ENCODE results near the gene RANBP17.

GRCh38 chr5:170945275-170945674 is 83.5 kb downstream of the RANBP17 start:
- TF ChIP-seq CTCF (IDR thresholded peaks at IDR 0.05; ENCODE audit: insufficient read depth, low read length) = no peak
- no peak for TF ChIP-seq GABPA (IDR thresholded peaks at IDR 0.05; ENCODE audit: low read depth)
- TF ChIP-seq POLR2AphosphoS5 (IDR thresholded peaks at IDR 0.05; ENCODE audit: low read depth) = no peak

Measured in HL-60 (cell line).